GM18499 (cell line): ENCODE data around the gene CCNL2.
"Not testable (repeated sequence)": the region's sequence is repeated elsewhere in the genome, so short reads cannot be mapped to it uniquely, and the experiment has no call there.

Experiments
- ATAC-seq: cut with Tn5 transposase; IDR thresholded peaks from one replicate; pipeline ENCODE4 v1.9.1; 2021; ENCODE audit warnings: moderate number of reproducible peaks; ENCODE audit not compliant: insufficient read depth, unreplicated experiment

The CCNL2 gene

GRCh38 chr1:1432951-1433803 is 34.0 kb upstream of the CCNL2 start:
- no peak for ATAC-seq

DNA sequence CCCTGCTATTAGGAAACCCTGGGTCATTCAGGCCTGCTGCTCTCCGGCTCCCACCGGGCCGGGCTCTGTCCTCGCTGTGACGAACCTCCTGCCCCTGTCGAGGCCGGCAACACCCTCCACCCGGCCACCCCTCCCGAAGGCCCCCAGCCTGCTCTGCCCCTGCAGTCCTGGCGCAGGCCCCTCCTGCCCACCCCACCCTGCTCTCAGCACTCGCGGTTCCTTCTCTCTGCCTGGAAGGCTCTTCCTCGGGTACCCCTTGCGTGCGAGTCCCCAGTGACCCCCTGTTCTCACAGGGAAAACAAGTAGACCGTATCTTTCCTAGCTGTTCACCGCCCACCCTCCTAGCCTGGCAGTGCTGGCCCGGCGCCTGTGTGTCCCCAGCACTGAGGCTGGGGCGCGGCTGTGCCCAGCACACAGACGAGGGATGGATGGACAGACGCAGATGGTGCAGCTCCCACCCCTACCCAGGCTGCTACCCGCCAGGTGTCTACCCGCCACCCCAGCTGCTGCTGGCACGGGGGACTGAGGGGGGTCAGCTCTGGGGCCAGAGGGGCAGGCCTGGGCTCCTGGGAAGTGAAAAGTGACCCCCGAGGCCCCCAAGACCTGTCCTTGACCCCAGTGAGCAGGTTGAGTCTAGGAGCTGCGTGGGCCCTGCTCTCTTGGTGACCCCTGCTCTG is 33.3 kb upstream of the CCNL2 start:
- ATAC-seq, result no peak

- no peak for ATAC-seq
Observed at GRCh38 chr1:1431845-1432273, 32.7 kb upstream of the CCNL2 start.

DNA sequence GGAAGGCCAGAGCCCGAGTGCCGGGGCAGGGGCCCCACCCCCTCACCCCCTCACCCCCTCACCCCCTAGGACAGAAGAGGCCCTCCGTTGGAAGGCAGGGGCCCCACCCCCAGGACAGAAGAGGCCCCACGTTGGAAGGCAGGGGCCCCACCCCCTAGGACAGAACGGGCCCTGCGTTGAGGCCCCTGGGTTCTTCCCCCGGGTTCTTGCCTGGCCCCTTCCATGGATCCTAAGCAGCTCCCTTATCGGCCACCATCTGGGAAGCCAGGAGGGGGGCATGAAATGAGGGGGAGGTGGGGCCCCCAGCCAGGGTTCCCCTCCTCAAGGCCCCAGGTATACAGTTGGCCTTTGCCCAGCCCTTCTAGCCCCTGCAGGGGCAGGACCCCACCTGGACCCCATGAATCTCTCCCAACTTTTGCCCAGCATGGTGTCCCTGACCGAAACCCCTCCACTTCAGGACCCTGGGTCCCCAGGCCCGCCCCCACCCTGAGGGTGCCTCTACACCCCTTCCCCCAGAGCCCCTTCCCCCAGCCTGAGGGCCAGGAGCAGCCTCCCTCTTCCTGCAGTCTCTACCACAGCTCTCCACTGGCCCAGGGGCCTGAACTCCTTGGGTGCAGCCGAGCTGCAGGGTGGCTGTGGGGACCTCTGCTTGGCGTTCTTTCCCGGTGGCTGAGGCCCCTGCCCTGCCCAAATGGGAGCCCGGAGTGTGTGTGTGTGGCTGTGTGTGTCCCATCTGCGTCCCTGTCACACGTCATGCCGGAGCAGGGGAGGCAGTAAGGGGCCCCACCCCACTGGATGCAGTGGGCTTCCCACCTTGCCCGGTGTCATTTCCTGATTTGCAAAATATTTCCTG is 32.1 kb upstream of the CCNL2 start:
- no peak for ATAC-seq

- no peak for ATAC-seq
Observed at GRCh38 chr1:1430114-1430982, 31.2 kb upstream of the CCNL2 start.

GRCh38 chr1:1429671-1430073 is 30.5 kb upstream of the CCNL2 start:
- no peak for ATAC-seq

- ATAC-seq, result not testable (repeated sequence)
Observed at GRCh38 chr1:1428967-1429366, 29.8 kb upstream of the CCNL2 start.

- no peak for ATAC-seq
Observed at GRCh38 chr1:1428174-1428573, 29.0 kb upstream of the CCNL2 start.

DNA sequence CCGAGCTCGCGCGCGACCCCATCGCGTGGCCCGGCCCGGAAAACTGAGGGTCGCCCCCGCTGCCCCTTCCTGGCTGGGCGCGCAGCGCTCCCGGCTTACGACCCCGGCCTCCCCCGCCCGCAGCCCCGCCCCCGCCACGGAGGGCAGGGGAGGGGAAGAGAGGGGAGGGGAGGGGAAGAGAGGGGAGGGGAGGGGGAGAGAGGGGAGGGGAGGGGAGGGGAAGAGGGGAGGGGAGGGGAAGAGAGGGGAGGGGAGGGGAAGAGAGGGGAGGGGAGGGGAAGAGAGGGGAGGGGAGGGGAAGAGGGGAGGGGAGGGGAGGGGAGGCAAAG is 28.6 kb upstream of the CCNL2 start:
- ATAC-seq, result no peak

- no peak for ATAC-seq
Observed at GRCh38 chr1:1427106-1427819, 28.1 kb upstream of the CCNL2 start.

- ATAC-seq, result no peak
Observed at GRCh38 chr1:1426496-1427105, 27.5 kb upstream of the CCNL2 start.

GRCh38 chr1:1425753-1426495 is 26.8 kb upstream of the CCNL2 start:
- ATAC-seq, result no peak

DNA sequence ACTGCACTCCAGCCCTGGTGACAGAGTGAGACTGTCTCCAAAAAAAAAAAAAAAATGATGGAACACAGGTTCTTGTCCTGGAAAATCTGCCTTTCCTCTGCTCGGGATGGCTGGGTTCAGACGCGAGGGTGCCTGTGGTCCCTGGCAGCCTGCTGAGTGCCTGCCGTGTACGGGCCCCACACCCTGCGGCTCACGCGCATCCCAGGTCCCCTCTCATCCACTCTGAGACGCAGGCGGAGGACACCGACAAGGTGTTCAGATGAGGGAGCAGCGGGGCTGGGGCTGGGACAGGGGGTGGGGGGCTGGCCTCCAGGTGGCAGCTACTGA is 26.3 kb upstream of the CCNL2 start:
- no peak for ATAC-seq

- no peak for ATAC-seq
Observed at GRCh38 chr1:1424707-1425106, 25.6 kb upstream of the CCNL2 start.

- ATAC-seq, result no peak
Observed at GRCh38 chr1:1423245-1423597, 24.1 kb upstream of the CCNL2 start.

GRCh38 chr1:1422465-1423244 is 23.5 kb upstream of the CCNL2 start:
- ATAC-seq, result no peak

- ATAC-seq, result no peak
Observed at GRCh38 chr1:1421907-1422464, 22.9 kb upstream of the CCNL2 start.
